Testis (tissue), 3 donors: ENCODE measurements around the gene ZNF554. TPM values are rescaled to one million over a fixed set of nuclear protein-coding genes. Genes with fewer than 3 reads are reported as not detected.
A peak's percentile ranks its signal among the peaks of the same experiment; 100 is the strongest.

Source experiments
- DNase-seq: peaks from one replicate; pipeline ENCODE4 v3.0.0-alpha.2; 2019
- H3K27ac ChIP-seq, 2 donors: fragments of 200-600 bp; sonication (generic); one replicate each; pipeline ENCODE4 v1.5.1; 2019
- H3K27me3 ChIP-seq: fragments of 200-600 bp; sonication (generic); one replicate; pipeline ENCODE4 v1.5.1; 2019
- H3K36me3 ChIP-seq: fragments of 200-600 bp; sonication (generic); one replicate; pipeline ENCODE4 v1.5.1; 2017; ENCODE audit warnings: low read depth; ENCODE audit errors: missing control alignments
- H3K4me1 ChIP-seq: fragments of 200-600 bp; sonication (generic); one replicate; pipeline ENCODE4 v1.5.1; 2019
- H3K4me3 ChIP-seq, 2 donors: fragments of 200-600 bp; sonication (generic); one replicate each; pipeline ENCODE4 v1.5.1; 2017 to 2019
- H3K9me3 ChIP-seq: fragments of 200-600 bp; sonication (generic); one replicate; pipeline ENCODE4 v1.5.1; 2017
- CTCF ChIP-seq, 3 experiments: fragments of 450-650 bp in 2 of 3; fragments of 200-600 bp in 1 of 3; sonication (generic) in 1 of 3; IDR thresholded peaks; one replicate each; pipeline ENCODE4 v1.5.1; 2016 to 2019; ENCODE audit warnings: antibody characterized with exemption in 3 of 3, mild to moderate bottlenecking in 2 of 3, moderate library complexity in 1 of 3
- POLR2A ChIP-seq: fragments of 450-650 bp; IDR thresholded peaks from one replicate; pipeline ENCODE4 v1.6.1; 2017; ENCODE audit warnings: antibody characterized with exemption, mild to moderate bottlenecking, moderate library complexity
- WGBS, 2 donors: methylation state at CpG; one replicate each; pipeline ENCODE4 v1.1.5; 2018; 5-methylcytosine and 5-hydroxymethylcytosine counted together
- intact Hi-C: fragments of 100-400 bp; cut with DNase I; formaldehyde crosslinking; loops from one replicate; pipeline ENCODE4 v1.15.1; 2023; ENCODE audit warnings: low total_unique reads
- polyA plus RNA-seq: library from polyadenylated mRNA; stranded (reverse); fragments of 350-450 nt; fragmentation: Illumina TruSeq; extraction: RNeasy Lipid Tissue Mini Kit (QIAGEN cat#74804); gene quantifications from one replicate; pipeline ENCODE4 v1.2.3, GENCODE V29; 2014; ENCODE audit warnings: low read depth, low replicate concordance; ENCODE audit not compliant: insufficient read depth
- total RNA-seq, 2 donors: library from RNA; depleted of rRNA; stranded (reverse); fragments of >200 nt; gene quantifications; one replicate each; pipeline ENCODE4 v1.2.3, GENCODE V29; 2016

ZNF554 gene
- total and polyA plus RNA-seq, 3 donors from 2014 or later: 6.9 to 9.4 (median 9.3) TPM

GRCh38 chr19:2841855-2842574 lies 22.3 kb downstream of the ZNF554 start:
- TF ChIP-seq CTCF (IDR thresholded peaks at IDR 0.05) (no peak), POLR2A (no peak)
- Histone ChIP-seq H3K27ac (peak overlapping the region in 1 of 2 donors; percentile 83), H3K4me3 (peak overlapping the region; percentile 70 to 93), H3K36me3 (no peaks in the 10 kb centered on the region), H3K4me1 (peaks cover 4% of the 10 kb centered on the region), H3K9me3 (no peaks in the 10 kb centered on the region), H3K27me3 (no peaks in the 10 kb centered on the region)
- intact Hi-C loops: no loop called here
- WGBS, 2 donors: 6 to 10% methylated on average over 13 to 21 of the region's 62 CpGs
- no peak for DNase-seq

- DNase-seq: no peak
- no peak overlapping the region for H3K27ac ChIP-seq
- peaks cover 4% of the 10 kb centered on the region for H3K4me1 ChIP-seq
- no peak overlapping the region for H3K4me3 ChIP-seq
- WGBS, 2 donors: 94 to 97% methylated on average over 2 of the region's 2 CpGs
- intact Hi-C loops: no loop called here
- no peaks in the 10 kb centered on the region for H3K9me3 ChIP-seq
- TF ChIP-seq CTCF (IDR thresholded peaks at IDR 0.05) (no peak), POLR2A (no peak)
- no peaks in the 10 kb centered on the region for H3K27me3 ChIP-seq
- H3K36me3 ChIP-seq: no peaks in the 10 kb centered on the region
These were observed 25.4 kb downstream of the ZNF554 start for GRCh38 chr19:2845107-2845506.

GRCh38 chr19:2846180-2846894 lies 26.7 kb downstream of the ZNF554 start:
- WGBS, 2 donors: 80 to 86% methylated on average over 13 of the region's 13 CpGs
- Histone ChIP-seq H3K4me1 (peaks cover 4% of the 10 kb centered on the region), H3K4me3 (no peak overlapping the region), H3K36me3 (no peaks in the 10 kb centered on the region), H3K9me3 (no peaks in the 10 kb centered on the region), H3K27me3 (no peaks in the 10 kb centered on the region), H3K27ac (no peak overlapping the region)
- intact Hi-C loops: no loop called here
- no peak for TF ChIP-seq CTCF (IDR thresholded peaks at IDR 0.05)
- TF ChIP-seq POLR2A: no peak
- no peak for DNase-seq

- no peak overlapping the region for H3K4me3 ChIP-seq
- WGBS, 2 donors: 96 to 97% methylated on average over 3 of the region's 3 CpGs
- TF ChIP-seq POLR2A (no peak), CTCF (IDR thresholded peaks at IDR 0.05) (no peak)
- DNase-seq: no peak
- intact Hi-C loops: no loop called here
- no peaks in the 10 kb centered on the region for H3K4me1 ChIP-seq
- no peaks in the 10 kb centered on the region for H3K9me3 ChIP-seq
- H3K27me3 ChIP-seq: no peaks in the 10 kb centered on the region
- no peaks in the 10 kb centered on the region for H3K36me3 ChIP-seq
- H3K27ac ChIP-seq: no peak overlapping the region
These were observed 27.8 kb downstream of the ZNF554 start for GRCh38 chr19:2847507-2847906.
